Measurements from ENCODE around the gene SUMO3. TPM values are rescaled to one million over a fixed set of nuclear protein-coding genes. Genes with fewer than 3 reads are reported as not detected.
A peak's percentile ranks its signal among the peaks of the same experiment; 100 is the strongest.

Gene SUMO3
- total and polyA plus RNA-seq, 2 of the 8 experiments (the other 6 are each of a cell fraction or from before 2014, with no cell fraction given) = 96.8 to 101 TPM

- Histone ChIP-seq H4K91ac (replicated peaks; ENCODE audit: insufficient read length, low read length) (no peak overlapping the region), H4K20me1 (replicated peaks in 1 of 2; ENCODE audit: control insufficient read depth in 1 of 2, insufficient read depth in 2 of 2, low read length in 2 of 2) (no peaks in the 10 kb centered on the region), H2BK20ac (ENCODE audit: low read length) (no peak overlapping the region), H3K23ac (ENCODE audit: insufficient read length) (no peak overlapping the region), H2BK5ac (ENCODE audit: low read depth, low read length) (no peak overlapping the region), H2BK12ac (ENCODE audit: low read depth, low read length) (no peak overlapping the region), H3K14ac (ENCODE audit: insufficient read length) (no peak overlapping the region), H3K4ac (replicated peaks; ENCODE audit: insufficient read length, low read depth, low read length) (no peak overlapping the region), H2AFZ (ENCODE audit: low read length) (no peak overlapping the region), H3K79me2 (ENCODE audit: control insufficient read depth in 1 of 2, insufficient read depth in 2 of 2, low read length in 2 of 2) (no peaks in the 10 kb centered on the region), H3K36me3 (ENCODE audit: control insufficient read depth in 2 of 4, insufficient read depth in 4 of 4, low read length in 3 of 4) (no peaks in the 10 kb centered on the region; a peak in 1 of 8 replicates), H3K23me2 (ENCODE audit: low read depth, low read length) (no peaks in the 10 kb centered on the region; the same call in 1 of the 2 replicates), H3K4me3 (ENCODE audit: extremely low read depth in 1 of 4, insufficient read depth in 2 of 4, low read depth in 3 of 4, low read length in 4 of 4) (no peak overlapping the region), H3K56ac (replicated peaks; ENCODE audit: insufficient read length, low read depth, low read length) (no peak overlapping the region), H3K4me1 (replicated peaks in 1 of 4; ENCODE audit: control insufficient read depth in 3 of 4, insufficient read depth in 4 of 4, low read length in 3 of 4) (no peaks in the 10 kb centered on the region; a peak in 2 of 7 replicates), H3K27me3 (replicated peaks in 1 of 4; ENCODE audit: control insufficient read depth in 3 of 4, extremely low read depth in 1 of 4, insufficient read depth in 3 of 4, low read length in 3 of 4) (no peaks in the 10 kb centered on the region), H3K9me3 (ENCODE audit: insufficient read depth in 2 of 2, low read depth in 1 of 2, low read length in 1 of 2) (no peaks in the 10 kb centered on the region), H3K27ac (ENCODE audit: low read depth, low read length) (no peak overlapping the region), H3K4me2 (ENCODE audit: insufficient read depth in 1 of 2, low read depth in 2 of 2, low read length in 2 of 2) (no peak overlapping the region), H3K9ac (replicated peaks in 1 of 4; ENCODE audit: extremely low read depth in 1 of 4, low read depth in 3 of 4, low read length in 3 of 4) (no peak overlapping the region), H3K79me1 (ENCODE audit: low read depth, low read length) (no peaks in the 10 kb centered on the region), H4K5ac (ENCODE audit: insufficient read length, low read depth, low read length) (no peak overlapping the region), H3K18ac (ENCODE audit: extremely low read depth, low read length) (no peak overlapping the region), H2BK120ac (replicated peaks; ENCODE audit: low read depth, low read length) (no peak overlapping the region), H2BK15ac (ENCODE audit: low read length) (0 out of 2 replicates have a peak overlapping the region, but pooled peaks have one; percentile 46), H2AK5ac (ENCODE audit: low read depth, low read length) (no peak overlapping the region), H4K8ac (ENCODE audit: extremely low read depth, insufficient read depth, low read length) (0 out of 2 replicates have a peak overlapping the region, but pooled peaks have one; percentile 57)
- 90% methylated on average over 20 of the region's 30 CpGs; no CpG with 5 or more reads in 1 of the 2 experiments for WGBS, 2 experiments (ENCODE audit: extremely low coverage in 1 of 2, insufficient coverage in 1 of 2, insufficient read length in 1 of 2, insufficient replicate concordance in 2 of 2, low coverage in 1 of 2, low lambda C conversion rate in 2 of 2, missing lambda C conversion rate in 1 of 2)
- POLR2A ChIA-PET (ENCODE audit: partially characterized antibody) = interaction anchor here (2.0 kb wide), 1 partner anchor 10 kb away, joined by 5 read pairs; no protein-coding TSS in a partner anchor
- TF ChIP-seq TAF1 (IDR thresholded peaks at IDR 0.05; ENCODE audit: low read depth, low read length) (no peak), EP300 (IDR thresholded peaks at IDR 0.05; ENCODE audit: borderline replicate concordance in 1 of 2, low read depth in 2 of 2, low read length in 2 of 2) (no peak), PHF8 (conservative IDR thresholded peaks at IDR 0.05; ENCODE audit: low read depth, low read length) (no peak), USF2 (IDR thresholded peaks at IDR 0.05; ENCODE audit: low read length) (no peak), SP1 (IDR thresholded peaks at IDR 0.05; ENCODE audit: low read depth, low read length) (no peak), RFX5 (IDR thresholded peaks at IDR 0.05; ENCODE audit: borderline replicate concordance, low read depth, low read length) (no peak), SIN3A (conservative IDR thresholded peaks at IDR 0.05 in 1 of 2, IDR thresholded peaks at IDR 0.05 in 1 of 2; ENCODE audit: low read depth in 1 of 2, low read length in 2 of 2) (no peak)
- CTCF ChIA-PET (ENCODE audit: partially characterized antibody) = interaction anchor here (0.6 to 1.7 kb wide), 3 partner anchors 11 to 70 kb away, joined by 3 read pairs; no protein-coding TSS in a partner anchor
- FAIRE-seq (no peak), DNase-seq (ENCODE audit: low read depth in 1 of 2, low spot score in 2 of 2) (no peak)
Measured at GRCh38 chr21:44838039-44838895, 20.4 kb upstream of the SUMO3 start.
